ENCODE results near the gene FNIP1.

DNA sequence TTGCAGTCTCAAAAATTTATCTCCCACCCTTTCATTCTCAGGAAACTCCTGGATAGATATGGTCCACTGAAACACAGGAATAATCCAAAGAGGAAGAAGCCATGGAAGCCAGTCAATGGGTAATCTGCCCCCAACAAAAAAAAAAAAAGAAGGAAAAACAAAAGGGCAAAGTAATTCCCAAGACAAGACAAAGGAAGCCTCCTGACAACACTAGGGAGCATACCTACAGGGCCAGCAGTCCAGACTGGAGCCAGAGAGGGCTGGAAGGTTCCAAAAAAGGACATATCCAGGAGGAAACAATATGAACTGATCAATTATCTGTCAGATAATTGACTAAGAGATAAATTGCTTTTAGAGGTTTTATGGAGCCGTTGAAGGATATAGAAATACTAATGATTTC, 12.9 kb downstream of the FNIP1 start:
- TF ChIP-seq CTCF (IDR thresholded peaks at IDR 0.05; ENCODE audit: insufficient read depth, low read length, poor library complexity, severe bottlenecking), result no peak
- TF ChIP-seq EZH2phosphoT487 (conservative IDR thresholded peaks at IDR 0.05; ENCODE audit: low read length), result no peak

All from SU-DHL-6 (cell line).